SU-DHL-6 (cell line): ENCODE results near the gene ACAP1.

Source experiments
- EZH2phosphoT487 ChIP-seq: fragments of 200-600 bp; sonication (generic), shearing (Covaris generic); conservative IDR thresholded peaks from 2 replicates; pipeline ENCODE4 v1.6.1; 2018; ENCODE audit warnings: mild to moderate bottlenecking, antibody characterized with exemption, low read length, moderate library complexity, mixed read lengths
- TF ChIP-seq, protein P1 (sequence below): fragments of 200-600 bp; sonication (generic); IDR thresholded peaks from one replicate; pipeline ENCODE4 v1.5.1; 2017; ENCODE audit warnings: antibody characterized with exemption, mild to moderate bottlenecking, low read length, moderate library complexity; ENCODE audit not compliant: insufficient read depth, poor library complexity, severe bottlenecking

DNA sequence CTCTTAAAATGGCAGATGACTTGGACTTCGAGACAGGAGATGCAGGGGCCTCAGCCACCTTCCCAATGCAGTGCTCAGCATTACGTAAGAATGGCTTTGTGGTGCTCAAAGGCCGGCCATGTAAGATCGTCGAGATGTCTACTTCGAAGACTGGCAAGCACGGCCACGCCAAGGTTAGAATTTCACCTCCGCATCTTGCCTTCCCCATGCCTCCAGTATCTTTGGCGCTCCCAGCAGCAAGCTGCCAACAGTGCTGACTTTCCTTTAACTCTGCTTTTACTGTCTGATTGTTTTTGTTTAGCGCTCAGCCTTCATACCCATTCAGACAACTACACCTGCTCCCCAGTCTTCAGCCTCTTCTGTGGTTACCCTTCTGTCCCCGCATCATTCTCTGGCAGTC lies 26.7 kb upstream of the ACAP1 start:
- TF ChIP-seq, protein P1, sequence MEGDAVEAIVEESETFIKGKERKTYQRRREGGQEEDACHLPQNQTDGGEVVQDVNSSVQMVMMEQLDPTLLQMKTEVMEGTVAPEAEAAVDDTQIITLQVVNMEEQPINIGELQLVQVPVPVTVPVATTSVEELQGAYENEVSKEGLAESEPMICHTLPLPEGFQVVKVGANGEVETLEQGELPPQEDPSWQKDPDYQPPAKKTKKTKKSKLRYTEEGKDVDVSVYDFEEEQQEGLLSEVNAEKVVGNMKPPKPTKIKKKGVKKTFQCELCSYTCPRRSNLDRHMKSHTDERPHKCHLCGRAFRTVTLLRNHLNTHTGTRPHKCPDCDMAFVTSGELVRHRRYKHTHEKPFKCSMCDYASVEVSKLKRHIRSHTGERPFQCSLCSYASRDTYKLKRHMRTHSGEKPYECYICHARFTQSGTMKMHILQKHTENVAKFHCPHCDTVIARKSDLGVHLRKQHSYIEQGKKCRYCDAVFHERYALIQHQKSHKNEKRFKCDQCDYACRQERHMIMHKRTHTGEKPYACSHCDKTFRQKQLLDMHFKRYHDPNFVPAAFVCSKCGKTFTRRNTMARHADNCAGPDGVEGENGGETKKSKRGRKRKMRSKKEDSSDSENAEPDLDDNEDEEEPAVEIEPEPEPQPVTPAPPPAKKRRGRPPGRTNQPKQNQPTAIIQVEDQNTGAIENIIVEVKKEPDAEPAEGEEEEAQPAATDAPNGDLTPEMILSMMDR = no peak
- TF ChIP-seq EZH2phosphoT487 = no peak
